ENCODE data around the gene SRSF5. TPM values are rescaled to one million over a fixed set of nuclear protein-coding genes. Genes with fewer than 3 reads are reported as not detected.

Gene SRSF5
- total RNA-seq: 114 and 138 TPM in 2 replicates

DNA sequence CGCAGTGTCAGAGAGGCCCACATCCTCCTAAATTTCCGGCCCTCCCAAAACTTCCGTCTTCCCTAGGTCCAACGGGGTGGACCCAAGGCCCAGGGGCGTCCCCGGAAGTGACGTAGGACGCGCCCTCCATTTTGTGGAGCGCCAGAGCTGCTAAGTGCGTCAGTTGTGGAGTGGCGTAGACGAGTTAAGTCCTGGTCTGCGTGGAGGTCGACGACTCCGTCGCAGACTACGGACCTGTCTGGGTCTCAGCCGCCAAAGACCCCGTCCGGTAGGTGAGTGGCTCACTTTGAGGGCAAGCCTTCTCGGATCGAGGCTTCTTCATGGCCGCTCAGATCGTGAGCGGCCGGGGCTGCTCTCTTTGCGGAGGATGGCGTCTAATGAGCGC lies at the start of gene SRSF5:
TSS of gene SRSF5 (plus strand) at position 159 of the 385 bp plus-strand sequence. CDS start 1,015 bp downstream, outside the sequence.

GRCh38 chr14:69796797-69797500 lies 30.0 kb downstream of the SRSF5 start, which contains the start of gene SLC10A1:
Gene SLC10A1 (minus strand): TSS chr14:69797241. CDS start chr14:69797155, 86 bp downstream.

Other genes with a start within 250 kb of the SRSF5 start
- under 0.01 TPM in 2 replicates for gene CCDC177, start 192.3 kb upstream of the SRSF5 start, total RNA-seq
- 6.8 and 7.5 TPM in 2 replicates for gene SUSD6, start 155.5 kb upstream of the SRSF5 start, total RNA-seq
- not detected in 2 replicates for gene SLC10A1, start 30.1 kb downstream of the SRSF5 start, total RNA-seq
- under 0.01 and 0.85 TPM in 2 replicates for gene SMOC1, start 112.3 kb downstream of the SRSF5 start, total RNA-seq

All from regular cardiac myocyte (primary cell).